AG09309 (cell line): ENCODE measurements around the gene KCNJ10.

Source experiments
- DNase-seq: peaks from one replicate; pipeline ENCODE4 v3.0.0-alpha.2; 2010; ENCODE audit warnings: low read depth
- H3K4me3 ChIP-seq: 2 replicates; pipeline ENCODE4 v1.5.1; 2011; ENCODE audit warnings: mild to moderate bottlenecking, low read depth, low read length, moderate library complexity; ENCODE audit not compliant: control insufficient read depth
- TF ChIP-seq, protein P1 (sequence below): IDR thresholded peaks from 2 replicates; pipeline ENCODE4 v1.5.1; 2011; ENCODE audit warnings: mild to moderate bottlenecking, low read depth, low read length, inconsistent platforms; ENCODE audit not compliant: insufficient read depth, control insufficient read depth; ENCODE audit errors: missing control alignments

The KCNJ10 gene

DNA sequence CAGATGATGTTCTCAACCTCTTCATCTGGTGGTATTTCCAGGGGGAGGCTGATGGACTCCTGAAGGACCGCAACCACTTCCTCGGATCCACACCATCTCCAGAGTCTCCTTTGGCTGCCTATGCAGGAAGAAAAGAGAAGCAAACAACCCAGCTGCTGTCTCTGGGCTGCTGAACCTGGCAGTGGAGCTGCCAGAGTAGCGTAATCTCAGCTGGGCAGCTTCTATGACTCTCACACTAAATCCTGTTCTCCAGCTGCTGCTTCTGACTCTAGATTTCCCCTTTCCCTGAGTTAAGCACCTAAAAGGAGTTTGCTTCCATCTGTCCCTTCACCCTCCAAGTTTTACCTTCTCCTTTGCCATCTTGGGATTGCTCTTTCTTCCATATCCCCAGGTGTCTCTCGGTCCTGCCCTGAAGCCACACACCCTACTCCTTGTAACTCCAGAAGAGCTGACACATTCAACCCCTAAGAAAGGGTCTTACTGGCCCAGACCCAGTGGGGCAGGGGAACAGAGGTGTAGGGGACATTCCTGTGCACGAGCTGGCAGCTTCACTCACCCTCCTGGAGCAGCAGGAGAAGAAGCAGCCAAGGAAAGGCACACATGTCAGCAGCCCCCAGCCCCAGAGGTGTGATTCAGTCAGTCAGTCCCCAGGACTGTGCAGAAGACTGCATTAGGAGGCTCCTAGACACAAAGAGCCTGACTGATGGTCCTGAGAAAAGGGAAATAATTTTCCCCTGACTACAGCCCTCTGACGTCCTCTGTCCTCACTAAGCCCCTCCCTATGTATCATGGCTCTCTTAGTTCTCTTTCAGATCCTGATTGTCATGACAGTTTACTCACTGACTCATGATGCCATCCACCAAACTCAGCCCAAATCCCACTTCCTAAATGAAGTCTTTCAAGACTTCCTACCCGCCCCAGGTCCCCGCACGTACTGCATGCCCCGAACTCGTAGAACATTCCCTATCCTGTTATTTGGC lies 116.1 kb downstream of the KCNJ10 start, which contains the start of gene SLAMF9:
TSS of gene SLAMF9 (minus strand) at position 702 of the 980 bp plus-strand sequence. CDS start at position 602, 100 bp downstream.
- TF ChIP-seq, protein P1, sequence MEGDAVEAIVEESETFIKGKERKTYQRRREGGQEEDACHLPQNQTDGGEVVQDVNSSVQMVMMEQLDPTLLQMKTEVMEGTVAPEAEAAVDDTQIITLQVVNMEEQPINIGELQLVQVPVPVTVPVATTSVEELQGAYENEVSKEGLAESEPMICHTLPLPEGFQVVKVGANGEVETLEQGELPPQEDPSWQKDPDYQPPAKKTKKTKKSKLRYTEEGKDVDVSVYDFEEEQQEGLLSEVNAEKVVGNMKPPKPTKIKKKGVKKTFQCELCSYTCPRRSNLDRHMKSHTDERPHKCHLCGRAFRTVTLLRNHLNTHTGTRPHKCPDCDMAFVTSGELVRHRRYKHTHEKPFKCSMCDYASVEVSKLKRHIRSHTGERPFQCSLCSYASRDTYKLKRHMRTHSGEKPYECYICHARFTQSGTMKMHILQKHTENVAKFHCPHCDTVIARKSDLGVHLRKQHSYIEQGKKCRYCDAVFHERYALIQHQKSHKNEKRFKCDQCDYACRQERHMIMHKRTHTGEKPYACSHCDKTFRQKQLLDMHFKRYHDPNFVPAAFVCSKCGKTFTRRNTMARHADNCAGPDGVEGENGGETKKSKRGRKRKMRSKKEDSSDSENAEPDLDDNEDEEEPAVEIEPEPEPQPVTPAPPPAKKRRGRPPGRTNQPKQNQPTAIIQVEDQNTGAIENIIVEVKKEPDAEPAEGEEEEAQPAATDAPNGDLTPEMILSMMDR = no peak
- H3K4me3 ChIP-seq = no peak within 1 kb of the TSS
- DNase-seq = no peak

DNA sequence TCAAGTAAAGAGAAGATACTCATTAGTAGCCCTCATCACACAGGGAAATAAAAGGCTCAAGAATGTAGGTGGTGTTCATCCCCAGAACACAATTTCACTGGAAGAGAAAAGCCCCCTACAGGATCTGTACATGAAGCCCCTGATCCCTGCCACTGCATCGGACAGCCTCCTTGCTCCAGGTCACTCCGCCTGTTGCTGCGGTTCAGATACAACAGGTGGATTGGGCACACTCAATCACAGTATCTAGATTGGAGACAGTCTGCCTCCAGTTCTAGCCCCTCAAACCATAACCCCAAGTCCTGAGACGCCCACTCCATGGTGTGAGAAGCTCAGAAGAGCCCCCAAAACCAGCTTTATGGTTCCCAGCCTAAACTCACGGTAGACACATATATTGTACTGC lies 117.0 kb downstream of the KCNJ10 start:
- no peak overlapping the region for H3K4me3 ChIP-seq
- DNase-seq = no peak
- TF ChIP-seq, protein P1 = no peak

DNA sequence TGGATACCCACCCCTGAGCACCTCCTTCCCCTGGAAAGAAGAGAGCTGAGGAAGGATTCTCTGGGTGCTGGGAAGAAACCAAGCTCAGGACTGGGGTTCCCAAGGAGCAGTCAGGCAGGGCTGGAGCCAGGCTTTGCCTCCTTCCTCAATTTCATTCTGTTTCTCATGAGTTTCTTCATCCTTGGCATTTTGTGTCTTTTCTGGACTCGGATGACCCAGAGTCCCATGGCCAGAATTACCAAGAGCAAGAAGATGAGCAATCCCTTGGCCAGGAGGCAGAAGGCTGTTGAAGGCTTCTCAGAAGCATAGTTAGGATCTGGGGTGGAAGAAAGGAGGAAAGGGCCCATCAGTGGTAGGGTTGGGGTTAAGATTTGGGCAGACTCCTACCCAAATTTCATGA lies 118.4 kb downstream of the KCNJ10 start:
- H3K4me3 ChIP-seq = no peak overlapping the region
- no peak for DNase-seq
- TF ChIP-seq, protein P1 = no peak

DNA sequence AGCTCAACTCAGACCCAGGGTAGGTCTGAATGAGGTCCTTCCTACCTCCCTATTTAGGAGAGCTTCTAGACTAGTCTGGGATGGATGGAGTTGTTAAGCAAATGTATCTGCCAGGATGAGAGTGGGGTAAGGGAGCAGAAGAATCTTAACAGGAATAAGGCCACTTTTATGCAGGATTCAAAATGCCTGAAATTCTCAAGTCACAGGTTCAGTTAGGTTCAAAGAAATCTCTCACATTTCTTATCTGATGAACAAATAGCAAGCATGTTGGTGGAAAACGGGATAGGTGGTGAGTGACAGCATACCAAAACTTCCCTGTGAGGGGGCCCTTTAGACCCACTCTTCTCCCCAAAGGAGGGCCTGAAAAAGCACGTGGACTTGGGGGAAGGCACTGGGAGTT lies 118.9 kb downstream of the KCNJ10 start:
- H3K4me3 ChIP-seq = no peak overlapping the region
- DNase-seq = no peak
- TF ChIP-seq, protein P1 = no peak

DNA sequence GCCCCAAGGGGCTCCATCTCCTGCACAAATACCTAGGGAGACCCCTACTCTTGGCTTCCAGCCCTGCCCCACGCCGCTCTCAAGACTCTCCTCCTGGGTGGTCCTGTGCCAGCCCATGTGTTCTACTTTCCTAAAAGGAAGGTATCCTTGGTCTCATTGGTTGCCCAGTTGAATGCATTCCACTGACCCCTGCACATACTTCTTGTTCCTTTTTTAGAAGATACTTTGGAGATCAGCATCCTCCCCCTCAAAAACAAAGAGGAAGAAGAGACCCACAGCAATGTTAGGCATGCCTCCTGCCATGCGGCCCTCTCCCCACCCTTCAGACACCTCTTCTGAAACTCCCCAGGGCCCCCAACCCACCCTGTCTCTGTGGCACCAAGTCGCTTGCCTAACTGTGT lies 120.0 kb downstream of the KCNJ10 start:
- H3K4me3 ChIP-seq = no peak overlapping the region
- no peak for DNase-seq
- TF ChIP-seq, protein P1 = no peak

DNA sequence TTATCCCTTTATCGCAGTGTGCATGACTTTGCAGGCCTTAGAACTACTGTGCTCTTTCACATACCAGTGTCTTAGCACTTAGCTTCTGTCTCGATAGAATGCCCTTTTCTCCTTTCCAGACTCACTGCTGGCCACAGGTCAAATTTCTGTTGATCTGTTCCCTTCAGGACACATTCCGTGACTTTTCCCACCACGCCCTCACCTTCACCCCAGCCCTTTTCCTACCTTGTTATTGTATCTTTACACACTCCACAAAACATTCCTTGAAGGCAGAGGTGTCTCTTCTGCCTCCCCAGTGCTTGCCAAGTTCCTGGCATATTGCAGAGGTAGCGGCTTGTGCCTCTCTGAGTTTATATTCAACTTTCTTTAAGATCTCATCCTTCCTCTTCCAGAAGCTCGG lies 120.8 kb downstream of the KCNJ10 start:
- DNase-seq = no peak
- TF ChIP-seq, protein P1 = no peak
- H3K4me3 ChIP-seq = no peak overlapping the region
